ENCODE measurements around the gene IER5L.
"Not testable (repeated sequence)": the region's sequence is repeated elsewhere in the genome, so short reads cannot be mapped to it uniquely, and the experiment has no call there.

The IER5L gene

DNA sequence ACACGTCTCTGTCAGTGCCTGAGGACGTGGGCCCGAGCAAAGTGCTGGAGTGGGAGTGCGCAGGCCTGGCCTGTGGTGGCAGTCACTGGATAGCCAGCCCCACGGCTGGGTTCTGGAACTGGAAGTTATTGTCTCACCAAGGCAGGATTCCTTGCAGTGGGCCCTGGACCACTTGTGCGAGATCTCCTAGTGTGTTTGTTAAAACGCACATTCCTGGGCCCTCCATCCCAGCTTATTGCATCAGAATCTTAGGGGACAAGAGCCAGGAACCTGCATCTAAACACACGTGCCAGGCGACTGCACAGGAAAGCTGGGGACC is 40.0 kb downstream of the IER5L start:
- no peak for DNase-seq

DNA sequence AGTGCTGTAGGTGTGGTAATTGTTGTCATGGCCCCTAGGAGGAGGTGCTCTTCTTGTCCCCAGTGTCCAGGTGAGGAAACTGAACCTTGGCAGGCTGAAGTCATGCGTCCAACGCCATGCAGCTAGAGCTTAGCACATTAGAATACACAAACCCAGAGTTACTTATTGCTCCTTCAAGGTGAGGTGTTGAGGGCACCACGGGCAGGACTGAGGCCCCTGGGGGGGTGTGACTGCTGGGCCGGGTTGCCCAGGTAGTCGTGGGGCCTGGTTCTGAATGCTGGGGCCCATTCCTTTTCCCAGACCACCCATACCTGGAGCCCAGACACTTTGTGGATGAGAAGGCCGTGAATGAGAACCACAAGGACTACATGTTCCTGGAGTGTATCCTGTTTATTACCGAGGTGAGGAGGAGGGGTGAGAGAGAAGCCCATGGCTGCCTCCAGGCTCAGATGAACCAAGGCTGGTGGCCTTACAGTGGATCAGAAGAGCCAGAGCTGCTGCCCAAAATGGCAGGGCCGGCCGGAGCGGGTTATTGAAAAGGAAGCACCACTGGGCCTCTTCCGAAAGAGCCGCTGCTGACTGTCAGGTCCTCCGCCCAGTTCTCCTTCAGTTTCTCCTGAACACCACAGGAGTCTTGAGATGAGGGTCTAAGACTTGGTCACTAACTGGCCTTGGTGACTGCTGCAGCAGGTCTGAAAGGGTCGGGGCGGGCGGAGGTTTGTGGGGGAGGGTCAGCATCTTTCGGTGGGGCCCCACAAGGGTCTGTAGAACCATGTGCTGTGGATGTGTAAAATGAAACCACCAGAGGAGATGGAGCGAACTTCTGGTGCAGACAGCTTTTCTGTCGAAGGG is 40.5 kb downstream of the IER5L start:
- no peak for DNase-seq

DNA sequence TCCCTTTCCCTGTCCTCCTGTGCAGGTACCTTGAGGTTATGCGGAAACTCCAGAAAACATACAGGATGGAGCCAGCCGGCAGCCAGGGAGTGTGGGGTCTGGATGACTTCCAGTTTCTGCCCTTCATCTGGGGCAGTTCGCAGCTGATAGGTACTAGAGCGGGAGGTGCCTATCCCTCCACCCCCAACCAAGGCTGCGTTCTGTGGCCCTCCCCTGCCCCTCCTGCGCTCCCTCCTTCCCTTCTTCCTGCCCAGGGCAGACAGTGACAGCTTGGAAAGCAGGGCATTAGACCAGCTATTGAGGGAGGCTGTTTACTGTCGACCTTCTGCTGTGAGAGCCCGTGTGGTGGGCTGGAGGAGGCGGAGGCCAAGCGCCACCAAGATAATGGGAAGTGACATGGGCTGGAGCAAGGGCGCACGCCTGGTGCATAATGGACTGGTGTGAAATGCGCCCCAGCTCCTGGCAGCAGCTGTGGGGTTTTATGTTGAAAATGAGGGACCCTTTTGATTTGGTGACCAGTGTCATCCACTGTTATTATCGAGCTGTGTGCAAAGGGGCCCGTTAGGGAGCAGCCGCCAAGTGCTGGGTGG is 41.5 kb downstream of the IER5L start:
- DNase-seq, result no peak

DNA sequence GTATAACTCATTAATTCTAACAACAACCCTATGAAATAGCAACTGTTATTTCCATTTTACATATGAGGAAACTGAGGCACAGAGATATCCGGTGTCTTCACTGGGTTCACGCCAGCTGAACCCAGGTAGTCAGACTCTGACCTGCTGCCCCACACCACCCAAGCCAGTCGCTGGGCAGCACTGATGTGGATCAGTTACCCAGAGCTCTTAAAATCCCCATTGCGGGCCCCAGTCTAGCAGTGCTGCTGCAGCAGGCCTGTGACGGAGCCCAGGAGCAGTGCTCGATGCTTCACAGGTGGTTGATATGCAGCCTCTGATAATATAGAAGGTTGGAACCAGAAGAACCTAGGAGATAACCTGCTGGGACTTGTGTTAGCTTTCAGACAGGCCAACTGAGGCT is 42.6 kb downstream of the IER5L start:
- no peak for DNase-seq

DNA sequence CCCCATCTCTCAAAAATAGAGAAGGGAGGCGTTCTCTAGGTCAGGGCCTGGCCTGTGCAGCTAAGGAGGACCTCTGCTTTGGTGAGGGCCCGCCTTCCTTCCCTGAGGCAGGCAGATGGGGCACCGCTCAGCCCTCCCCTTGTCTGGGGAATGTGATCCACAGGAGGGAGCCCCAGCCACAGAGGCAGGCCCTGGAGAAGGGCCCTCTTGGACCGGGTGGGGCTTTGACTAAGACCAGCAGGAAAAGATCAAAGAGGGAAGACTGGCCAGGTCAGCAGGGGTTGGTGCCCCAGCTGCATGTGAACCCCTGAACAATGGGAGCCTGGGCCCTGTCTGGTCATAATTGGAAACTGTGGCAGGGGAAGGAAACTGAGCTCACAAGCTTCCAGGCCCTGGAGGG is 45.0 kb downstream of the IER5L start:
- no peak for DNase-seq

- peak; percentile 80 to 88 for DNase-seq
Observed at GRCh38 chr9:129131300-129132145, 46.5 kb downstream of the IER5L start.

DNA sequence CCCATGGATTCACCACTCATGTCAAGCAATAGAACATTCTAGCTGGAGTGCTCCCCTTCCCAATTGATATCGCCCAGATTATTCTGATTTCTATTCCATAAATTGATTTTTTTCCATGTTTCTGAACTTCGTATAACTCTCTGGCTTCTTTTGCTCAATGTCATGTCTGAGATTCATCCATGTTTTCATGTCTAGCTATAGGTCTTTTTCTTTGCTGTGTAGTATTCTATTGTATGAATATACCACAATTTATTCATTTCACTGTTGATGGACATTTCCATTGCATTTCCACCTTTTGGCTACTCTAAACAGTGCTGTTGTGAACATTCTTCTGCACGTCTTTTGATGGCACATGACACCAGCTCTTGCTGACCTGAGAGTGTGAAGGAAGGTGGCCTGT is 47.3 kb downstream of the IER5L start:
- no peak for DNase-seq

DNA sequence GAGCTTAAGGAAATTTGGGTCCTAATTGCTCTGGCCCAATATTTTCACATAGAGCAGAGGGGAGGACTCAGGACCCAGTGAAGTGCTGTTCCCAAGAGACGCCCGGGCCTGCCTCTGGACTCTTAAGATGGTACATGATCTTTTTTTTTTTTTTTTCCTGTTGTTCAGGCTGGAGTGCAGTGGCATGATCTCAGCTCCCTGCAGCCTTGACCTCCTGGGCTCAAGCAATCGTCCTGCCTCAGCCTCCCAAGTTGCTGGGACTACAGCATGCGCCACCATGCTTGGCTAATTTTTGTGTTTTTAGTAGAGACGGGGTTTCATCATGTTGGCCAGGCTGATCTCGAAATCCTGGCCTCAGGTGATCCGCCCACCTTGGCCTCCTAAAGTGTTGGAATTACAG is 47.8 kb downstream of the IER5L start:
- not testable (repeated sequence) for DNase-seq

DNA sequence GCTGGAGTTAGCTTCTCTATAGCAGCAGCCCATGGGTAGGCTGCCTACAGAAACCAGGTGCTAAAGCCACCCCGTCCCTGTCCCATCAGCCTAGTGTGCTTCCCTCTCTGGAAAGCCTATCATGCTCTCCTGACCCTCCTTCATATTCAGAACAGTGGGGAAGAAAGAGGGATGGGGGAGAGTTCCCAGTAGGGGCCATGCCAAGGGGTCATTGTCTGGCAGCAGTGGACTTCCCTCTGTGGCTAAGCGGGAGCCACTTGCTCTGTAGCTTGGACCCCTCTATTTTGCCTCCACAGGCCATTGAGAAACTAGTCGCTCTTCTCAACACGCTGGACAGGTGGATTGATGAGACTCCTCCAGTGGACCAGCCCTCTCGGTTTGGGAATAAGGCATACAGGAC is 49.4 kb downstream of the IER5L start:
- no peak for DNase-seq

- DNase-seq, result no peak
Observed at GRCh38 chr9:129126749-129127618, 51.1 kb downstream of the IER5L start.
